HepG2 (cell line): ENCODE results near the gene RIPOR3.

Experiments used
- NCOA1 ChIP-seq: sonication (generic); formaldehyde crosslinking; IDR thresholded peaks from 2 replicates; pipeline ENCODE4 v1.9.0; 2021; ENCODE audit warnings: missing genetic modification reagents
- RBFOX2 ChIP-seq: fragments of 200-400 bp; formaldehyde crosslinking; IDR thresholded peaks from 2 replicates; pipeline ENCODE4 v1.6.1; 2017; ENCODE audit warnings: low read depth, mild to moderate bottlenecking, low read length

- TF ChIP-seq RBFOX2 = no peak
- no peak for TF ChIP-seq NCOA1 (CRISPR knock-in tag)
Observed at GRCh38 chr20:50594591-50595432, 96.5 kb downstream of the RIPOR3 start.
